ENCODE measurements around the gene ZNF687.

DNA sequence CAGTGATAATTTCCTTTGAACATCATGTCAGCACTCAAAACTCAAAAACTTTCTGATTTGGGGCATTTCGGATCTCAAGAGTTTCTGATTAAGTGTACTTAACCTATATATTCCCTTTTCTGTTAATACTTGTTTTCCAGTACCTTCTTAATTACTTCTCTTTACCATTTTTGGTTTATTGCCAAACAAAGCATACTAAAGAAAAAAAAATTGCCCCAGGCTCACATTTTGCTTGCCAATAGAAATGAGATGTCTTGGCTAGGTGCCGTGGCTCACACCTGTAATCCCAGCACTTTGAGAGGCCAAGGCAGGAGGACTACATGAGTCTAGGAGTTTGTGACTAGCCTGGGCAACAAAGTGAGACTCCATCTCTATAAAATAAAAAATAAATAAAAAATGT is 22.7 kb upstream of the ZNF687 start:
- TF ChIP-seq, protein P1, sequence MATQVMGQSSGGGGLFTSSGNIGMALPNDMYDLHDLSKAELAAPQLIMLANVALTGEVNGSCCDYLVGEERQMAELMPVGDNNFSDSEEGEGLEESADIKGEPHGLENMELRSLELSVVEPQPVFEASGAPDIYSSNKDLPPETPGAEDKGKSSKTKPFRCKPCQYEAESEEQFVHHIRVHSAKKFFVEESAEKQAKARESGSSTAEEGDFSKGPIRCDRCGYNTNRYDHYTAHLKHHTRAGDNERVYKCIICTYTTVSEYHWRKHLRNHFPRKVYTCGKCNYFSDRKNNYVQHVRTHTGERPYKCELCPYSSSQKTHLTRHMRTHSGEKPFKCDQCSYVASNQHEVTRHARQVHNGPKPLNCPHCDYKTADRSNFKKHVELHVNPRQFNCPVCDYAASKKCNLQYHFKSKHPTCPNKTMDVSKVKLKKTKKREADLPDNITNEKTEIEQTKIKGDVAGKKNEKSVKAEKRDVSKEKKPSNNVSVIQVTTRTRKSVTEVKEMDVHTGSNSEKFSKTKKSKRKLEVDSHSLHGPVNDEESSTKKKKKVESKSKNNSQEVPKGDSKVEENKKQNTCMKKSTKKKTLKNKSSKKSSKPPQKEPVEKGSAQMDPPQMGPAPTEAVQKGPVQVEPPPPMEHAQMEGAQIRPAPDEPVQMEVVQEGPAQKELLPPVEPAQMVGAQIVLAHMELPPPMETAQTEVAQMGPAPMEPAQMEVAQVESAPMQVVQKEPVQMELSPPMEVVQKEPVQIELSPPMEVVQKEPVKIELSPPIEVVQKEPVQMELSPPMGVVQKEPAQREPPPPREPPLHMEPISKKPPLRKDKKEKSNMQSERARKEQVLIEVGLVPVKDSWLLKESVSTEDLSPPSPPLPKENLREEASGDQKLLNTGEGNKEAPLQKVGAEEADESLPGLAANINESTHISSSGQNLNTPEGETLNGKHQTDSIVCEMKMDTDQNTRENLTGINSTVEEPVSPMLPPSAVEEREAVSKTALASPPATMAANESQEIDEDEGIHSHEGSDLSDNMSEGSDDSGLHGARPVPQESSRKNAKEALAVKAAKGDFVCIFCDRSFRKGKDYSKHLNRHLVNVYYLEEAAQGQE (IDR thresholded peaks at IDR 0.05): no peak
- TF ChIP-seq, protein P2, sequence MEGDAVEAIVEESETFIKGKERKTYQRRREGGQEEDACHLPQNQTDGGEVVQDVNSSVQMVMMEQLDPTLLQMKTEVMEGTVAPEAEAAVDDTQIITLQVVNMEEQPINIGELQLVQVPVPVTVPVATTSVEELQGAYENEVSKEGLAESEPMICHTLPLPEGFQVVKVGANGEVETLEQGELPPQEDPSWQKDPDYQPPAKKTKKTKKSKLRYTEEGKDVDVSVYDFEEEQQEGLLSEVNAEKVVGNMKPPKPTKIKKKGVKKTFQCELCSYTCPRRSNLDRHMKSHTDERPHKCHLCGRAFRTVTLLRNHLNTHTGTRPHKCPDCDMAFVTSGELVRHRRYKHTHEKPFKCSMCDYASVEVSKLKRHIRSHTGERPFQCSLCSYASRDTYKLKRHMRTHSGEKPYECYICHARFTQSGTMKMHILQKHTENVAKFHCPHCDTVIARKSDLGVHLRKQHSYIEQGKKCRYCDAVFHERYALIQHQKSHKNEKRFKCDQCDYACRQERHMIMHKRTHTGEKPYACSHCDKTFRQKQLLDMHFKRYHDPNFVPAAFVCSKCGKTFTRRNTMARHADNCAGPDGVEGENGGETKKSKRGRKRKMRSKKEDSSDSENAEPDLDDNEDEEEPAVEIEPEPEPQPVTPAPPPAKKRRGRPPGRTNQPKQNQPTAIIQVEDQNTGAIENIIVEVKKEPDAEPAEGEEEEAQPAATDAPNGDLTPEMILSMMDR (IDR thresholded peaks at IDR 0.05): no peak
- TF ChIP-seq HDAC2 (IDR thresholded peaks at IDR 0.05): no peak
